Embryonic facial prominence (tissue), 1 donor: ENCODE results near the gene IGLL5.

ENCODE experiments used
- DNase-seq: peaks from one replicate; pipeline ENCODE4 v3.0.0-alpha.2; 2016; ENCODE audit errors: extremely low spot score

Gene IGLL5

DNA sequence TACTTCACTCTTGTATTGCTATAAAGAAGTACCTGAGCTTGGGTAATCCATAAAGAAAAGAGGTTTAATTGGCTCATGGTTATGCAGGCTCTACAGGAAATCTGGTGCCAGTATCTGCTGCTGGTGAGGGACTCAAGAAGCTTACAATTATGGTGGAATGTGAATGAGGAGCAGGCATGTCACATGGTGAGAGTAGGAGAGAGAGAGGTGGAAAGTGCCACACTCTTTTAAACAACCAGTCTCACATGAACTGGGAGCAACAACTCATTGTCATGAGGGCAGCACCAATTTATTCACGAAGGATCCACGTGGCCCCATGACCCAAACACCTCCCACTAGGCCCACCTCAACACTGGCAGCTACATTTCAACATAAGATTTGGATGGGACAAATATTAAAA lies 24.6 kb upstream of the IGLL5 start:
- DNase-seq, result no peak

DNA sequence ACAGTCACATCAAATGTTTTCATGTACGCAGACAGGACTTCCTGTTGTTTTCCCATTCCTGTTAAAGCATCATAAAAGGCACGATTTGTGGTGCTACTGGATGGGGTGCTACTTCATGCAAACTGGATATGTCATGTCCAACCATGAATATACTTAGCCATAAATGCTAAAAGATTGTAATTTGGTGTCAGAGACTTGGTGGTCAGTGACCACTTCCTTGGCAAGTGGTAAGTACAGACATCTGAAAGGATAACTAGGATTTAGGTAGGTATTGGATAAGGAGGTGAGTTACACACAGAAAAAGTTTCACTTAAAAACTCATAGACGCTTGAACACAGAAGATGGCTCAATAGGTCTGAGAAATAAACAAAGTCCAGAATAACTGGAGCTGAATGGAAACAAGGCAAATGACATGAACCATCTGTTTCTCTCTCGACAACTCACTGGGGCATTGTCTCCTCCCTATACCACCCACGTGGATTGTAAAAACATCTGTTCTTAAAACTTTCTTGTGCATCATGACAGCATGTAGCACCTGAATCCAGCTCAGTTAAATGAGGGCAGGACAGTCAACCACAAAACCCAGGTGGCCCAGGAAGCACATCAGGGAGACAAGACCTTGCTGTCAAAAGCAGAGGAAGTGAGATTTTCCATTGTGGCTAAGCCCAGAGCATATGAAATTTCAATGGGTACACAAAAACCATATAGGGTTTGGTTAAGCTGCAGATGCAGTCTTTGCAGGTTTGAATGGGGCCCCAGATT lies 22.1 kb upstream of the IGLL5 start:
- DNase-seq, result no peak

DNA sequence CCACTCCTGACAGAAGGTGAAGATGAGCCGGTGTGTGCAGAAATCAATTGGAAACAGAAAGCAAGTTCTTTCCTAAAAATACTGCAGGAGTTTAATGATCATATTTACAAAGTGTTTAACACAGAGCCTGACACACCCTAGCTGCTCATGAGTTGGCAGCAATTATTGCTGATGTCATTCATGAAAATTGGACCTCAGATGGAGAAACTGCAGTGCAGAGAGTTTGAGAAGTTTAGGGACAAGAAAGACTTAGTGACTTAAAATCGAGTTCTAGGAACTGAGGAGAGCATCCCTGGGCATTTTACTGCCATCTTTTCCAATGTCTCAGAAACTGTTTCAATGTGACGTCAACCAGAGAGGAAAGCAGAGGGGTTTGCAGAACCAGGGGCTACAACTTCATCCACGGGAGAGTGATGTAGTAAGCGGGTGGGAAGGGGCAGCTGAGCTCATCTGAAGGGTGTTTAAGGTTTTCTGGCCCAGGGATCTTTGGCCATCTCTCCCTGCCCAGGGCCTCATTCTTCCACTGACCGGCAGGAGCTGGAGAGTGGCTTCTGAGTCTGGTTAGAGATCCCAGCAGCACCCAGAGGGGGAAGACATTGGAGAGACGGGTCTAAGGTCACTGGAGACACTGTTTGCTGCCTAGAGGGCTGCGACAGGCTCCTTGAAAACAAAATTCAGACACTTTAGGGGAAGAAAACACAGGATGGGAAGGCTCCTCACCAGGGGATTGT lies 21.1 kb upstream of the IGLL5 start:
- DNase-seq, result no peak

- no peak for DNase-seq
These were observed 19.5 kb upstream of the IGLL5 start for GRCh38 chr22:22867996-22868715.

GRCh38 chr22:22870577-22871404 lies 16.8 kb upstream of the IGLL5 start:
- DNase-seq, result no peak

DNA sequence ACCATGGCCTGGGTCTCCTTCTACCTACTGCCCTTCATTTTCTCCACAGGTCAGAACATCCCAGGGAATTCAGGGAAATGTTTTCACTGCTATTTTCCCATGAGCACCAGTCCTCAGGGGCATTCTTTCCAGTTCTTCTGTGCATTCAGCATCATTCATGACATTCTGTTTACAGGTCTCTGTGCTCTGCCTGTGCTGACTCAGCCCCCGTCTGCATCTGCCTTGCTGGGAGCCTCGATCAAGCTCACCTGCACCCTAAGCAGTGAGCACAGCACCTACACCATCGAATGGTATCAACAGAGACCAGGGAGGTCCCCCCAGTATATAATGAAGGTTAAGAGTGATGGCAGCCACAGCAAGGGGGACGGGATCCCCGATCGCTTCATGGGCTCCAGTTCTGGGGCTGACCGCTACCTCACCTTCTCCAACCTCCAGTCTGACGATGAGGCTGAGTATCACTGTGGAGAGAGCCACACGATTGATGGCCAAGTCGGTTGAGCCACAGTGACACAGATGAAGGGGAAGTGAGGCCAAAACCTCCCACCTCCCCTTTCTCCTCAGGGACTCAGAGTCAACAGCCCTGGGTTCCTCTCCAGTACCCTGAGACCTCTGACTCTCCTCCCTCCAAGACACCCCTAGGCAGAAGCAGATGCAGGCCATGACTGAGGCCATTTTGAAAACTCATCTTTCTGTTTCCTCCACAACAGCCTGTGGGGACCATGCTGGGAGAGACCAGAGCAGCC lies 15.9 kb upstream of the IGLL5 start:
- DNase-seq, result no peak

GRCh38 chr22:22872722-22873708 lies 14.6 kb upstream of the IGLL5 start:
- DNase-seq, result no peak

DNA sequence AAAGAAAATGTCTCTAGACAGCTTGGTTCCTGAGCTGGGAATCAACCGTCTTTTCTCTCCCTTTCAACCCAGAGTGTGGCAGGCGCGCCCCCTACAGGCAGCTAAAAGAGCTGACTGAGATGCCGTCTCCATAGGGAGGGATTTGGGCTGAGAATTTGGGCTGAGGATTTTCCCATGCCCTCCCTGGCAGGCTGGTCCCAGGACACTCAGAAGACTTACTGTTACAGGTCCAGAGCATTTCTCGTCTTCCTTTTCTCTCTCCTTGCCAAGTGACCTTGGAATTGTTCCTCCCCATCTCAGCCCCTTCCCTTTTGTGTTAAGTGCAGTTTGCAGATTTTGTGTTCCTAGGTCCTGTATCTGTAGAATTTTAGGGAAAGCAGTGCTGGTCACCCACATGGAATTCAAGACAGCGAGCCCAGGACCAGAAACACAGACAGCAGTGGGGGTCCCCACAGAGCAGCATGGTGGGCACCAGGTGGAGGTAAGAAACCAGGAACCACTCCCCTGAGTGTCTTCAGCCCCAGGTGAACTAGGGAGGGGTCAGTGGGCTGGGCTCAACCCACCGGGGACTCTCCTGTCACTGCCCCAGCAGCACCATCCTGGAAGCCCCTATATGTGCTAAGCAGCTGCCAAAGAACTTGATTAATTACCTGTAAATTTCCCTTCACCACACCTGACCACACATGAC lies 9.9 kb upstream of the IGLL5 start:
- no peak for DNase-seq

- no peak for DNase-seq
These were observed 9.4 kb upstream of the IGLL5 start for GRCh38 chr22:22878211-22878570.

- DNase-seq, result no peak
These were observed 8.6 kb upstream of the IGLL5 start for GRCh38 chr22:22878801-22879674.

DNA sequence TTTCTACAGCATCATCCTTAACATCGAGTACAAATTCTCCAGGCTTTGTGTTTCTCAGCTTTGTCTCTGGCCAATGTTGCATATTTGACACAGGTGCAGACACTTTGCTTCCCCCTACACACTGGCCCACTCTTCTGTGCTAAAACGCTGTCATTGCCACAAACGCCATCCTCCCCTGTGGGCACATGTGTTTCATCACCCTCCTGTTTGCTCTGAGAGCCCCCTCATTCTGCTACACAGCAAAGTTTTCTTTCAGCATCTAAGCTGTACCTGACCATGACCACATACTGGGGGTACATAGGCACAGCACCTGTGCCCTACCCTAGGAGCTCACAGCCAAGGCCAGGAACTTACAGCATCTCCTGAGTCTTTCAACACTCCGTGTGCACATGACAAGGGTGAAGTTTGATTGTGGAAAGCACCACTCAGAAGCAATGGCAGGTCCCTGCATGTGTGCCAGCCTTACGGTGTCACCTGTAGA lies 7.9 kb upstream of the IGLL5 start:
- no peak for DNase-seq

GRCh38 chr22:22880645-22881044 lies 7.0 kb upstream of the IGLL5 start:
- DNase-seq, result no peak

DNA sequence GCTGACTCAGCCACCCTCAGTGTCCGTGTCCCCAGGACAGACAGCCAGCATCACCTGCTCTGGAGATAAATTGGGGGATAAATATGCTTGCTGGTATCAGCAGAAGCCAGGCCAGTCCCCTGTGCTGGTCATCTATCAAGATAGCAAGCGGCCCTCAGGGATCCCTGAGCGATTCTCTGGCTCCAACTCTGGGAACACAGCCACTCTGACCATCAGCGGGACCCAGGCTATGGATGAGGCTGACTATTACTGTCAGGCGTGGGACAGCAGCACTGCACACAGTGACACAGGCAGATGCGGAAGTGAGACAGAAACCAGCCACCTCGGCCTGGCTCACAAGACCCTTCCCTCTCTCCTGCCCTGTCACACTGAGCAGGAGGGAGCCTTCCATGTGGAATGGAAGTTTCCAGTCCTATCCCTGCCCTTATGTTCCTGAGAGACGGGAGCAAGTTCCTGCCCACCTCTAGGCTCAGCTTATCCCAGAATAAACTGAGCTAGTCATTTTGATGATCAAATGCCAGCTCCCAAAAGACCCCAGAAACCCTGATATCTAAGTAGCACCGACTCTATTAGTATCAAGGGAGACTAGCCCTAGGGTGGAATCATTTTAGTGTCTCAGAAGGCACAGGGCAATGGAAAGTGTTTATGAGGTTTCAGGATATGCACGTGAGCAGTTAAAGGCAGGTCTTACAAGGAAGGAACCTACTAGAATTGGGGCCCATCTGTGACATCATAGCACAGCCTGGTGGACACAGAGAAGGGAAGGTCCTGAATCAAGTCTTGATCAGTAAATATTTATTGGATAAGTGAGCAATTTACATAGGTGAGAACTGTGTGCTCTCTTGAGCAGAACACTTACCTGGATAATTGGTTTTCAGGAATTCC lies 6.3 kb upstream of the IGLL5 start:
- no peak for DNase-seq

DNA sequence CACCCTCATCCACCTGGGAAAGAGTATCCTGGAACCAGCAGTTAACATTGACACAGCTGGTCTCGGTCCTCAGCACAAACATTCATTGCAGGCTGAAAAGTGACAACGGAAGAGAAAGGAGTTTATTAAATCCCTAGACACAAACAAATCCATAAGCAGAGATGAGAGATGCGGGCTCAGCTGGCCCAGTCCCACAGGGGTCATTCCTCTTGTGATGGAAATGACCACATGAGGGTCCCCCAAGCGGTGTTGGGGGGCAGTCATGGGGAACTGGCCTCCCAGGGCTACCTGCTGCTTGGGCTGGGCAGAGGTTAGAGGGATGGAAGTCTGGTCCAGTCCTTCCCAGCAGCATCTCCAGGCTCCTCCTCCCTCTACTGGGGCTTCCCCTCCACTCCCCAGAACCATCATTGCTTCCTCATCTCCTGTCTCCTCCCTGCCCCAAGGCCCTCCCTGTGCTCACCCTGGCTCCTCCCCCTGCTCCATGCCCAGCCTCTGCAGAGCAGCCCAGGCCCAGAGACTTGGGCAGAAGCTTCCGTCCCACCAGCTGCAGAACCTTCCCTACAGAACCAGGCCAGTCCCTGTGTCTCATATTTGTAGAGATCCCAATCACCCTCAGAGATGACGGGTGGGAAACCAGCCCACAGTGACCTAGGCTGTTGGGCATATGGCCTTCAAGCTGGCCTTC lies 5.4 kb upstream of the IGLL5 start:
- DNase-seq, result no peak

DNA sequence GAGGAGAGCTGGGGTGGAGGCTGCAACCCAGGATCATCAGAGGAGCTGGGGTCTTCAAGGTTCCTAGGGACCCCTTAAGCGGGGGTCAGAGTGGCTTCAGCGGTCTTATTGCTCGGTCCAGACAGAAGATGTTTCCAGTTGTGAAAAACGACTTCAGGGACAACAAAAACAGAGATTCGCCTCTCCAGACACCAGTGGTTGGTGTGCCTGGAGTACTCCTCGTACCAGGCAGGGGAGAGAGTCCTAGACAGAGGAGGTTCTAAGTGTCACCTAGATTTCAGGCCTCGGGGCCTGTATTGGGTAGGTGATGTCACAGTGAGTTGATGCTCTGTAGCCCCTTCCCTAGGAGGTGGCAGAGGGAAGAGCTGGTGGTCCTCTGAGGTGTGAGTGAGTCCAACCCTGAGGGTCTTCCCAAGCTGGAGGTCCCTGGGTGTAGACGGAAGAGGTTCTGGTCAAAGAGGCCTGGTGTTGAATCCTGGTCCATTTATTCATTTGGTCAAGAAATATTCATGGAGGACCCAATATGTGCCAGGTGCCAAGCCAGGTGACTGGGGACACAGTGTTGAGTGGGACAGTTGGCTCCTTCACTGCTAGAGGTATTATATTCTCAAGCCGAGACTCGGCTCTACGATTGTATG lies 4.4 kb upstream of the IGLL5 start:
- DNase-seq, result no peak
